CD14-positive monocyte (primary cell): ENCODE measurements around the gene NAGS. TPM values are rescaled to one million over a fixed set of nuclear protein-coding genes. Genes with fewer than 3 reads are reported as not detected.
A peak's percentile ranks its signal among the peaks of the same experiment; 100 is the strongest.

Experiments used
- DNase-seq, 3 donors: peaks; one replicate each; pipeline ENCODE4 v3.0.0-alpha.2; 2011 to 2022
- H2AFZ ChIP-seq: 2 replicates; pipeline ENCODE4 v1.6.0; 2012; ENCODE audit warnings: mild to moderate bottlenecking, low read depth, low read length, inconsistent platforms; ENCODE audit not compliant: insufficient read depth, poor library complexity, severe bottlenecking
- H3K27ac ChIP-seq, 2 donors: 1 replicate in 1 of 2; 2 replicates in 1 of 2; pipeline ENCODE4 v1.5.1; 2012 to 2013; ENCODE audit warnings: low read length in 2 of 2, control low read depth in 1 of 2, inconsistent platforms in 1 of 2, low read depth in 1 of 2, mild to moderate bottlenecking in 1 of 2
- H3K27me3 ChIP-seq, 2 donors: one replicate each; pipeline versions ENCODE4 v1.6.0 to v1.6.1; 2011 to 2013; ENCODE audit warnings: low read length in 2 of 2; ENCODE audit not compliant: control insufficient read depth in 2 of 2, insufficient read depth in 2 of 2
- H3K36me3 ChIP-seq, 2 donors: replicated peaks in 1 of 2; 1 replicate in 1 of 2; 2 replicates in 1 of 2; pipeline versions ENCODE4 v1.5.1 to v1.6.1; 2012 to 2013; ENCODE audit warnings: low read length in 2 of 2, control low read depth in 1 of 2, inconsistent platforms in 1 of 2, mild to moderate bottlenecking in 1 of 2; ENCODE audit not compliant: insufficient read depth in 2 of 2, control insufficient read depth in 1 of 2
- H3K4me1 ChIP-seq, 2 donors: 1 replicate in 1 of 2; 2 replicates in 1 of 2; pipeline versions ENCODE4 v1.5.1 to v1.6.1; 2012 to 2013; ENCODE audit warnings: low read length in 2 of 2, control low read depth in 1 of 2, inconsistent platforms in 1 of 2, mild to moderate bottlenecking in 1 of 2, moderate library complexity in 1 of 2; ENCODE audit not compliant: insufficient read depth in 2 of 2, control insufficient read depth in 1 of 2
- H3K4me2 ChIP-seq: replicated peaks from 2 replicates; pipeline ENCODE3; 2012; ENCODE audit warnings: low read length, moderate library complexity, mild to moderate bottlenecking; ENCODE audit not compliant: poor library complexity, severe bottlenecking; ENCODE audit errors: extremely low read depth
- H3K4me3 ChIP-seq, 3 experiments: fragments of 200-600 bp in 1 of 3; sonication (generic) in 1 of 3; replicated peaks in 1 of 3; 1 replicate in 2 of 3; 2 replicates in 1 of 3; pipeline ENCODE4 v1.5.1; 2011 to 2013; ENCODE audit warnings: low read length in 3 of 3, mild to moderate bottlenecking in 3 of 3, control low read depth in 2 of 3, low read depth in 2 of 3, inconsistent platforms in 1 of 3, moderate library complexity in 1 of 3
- H3K79me2 ChIP-seq: 2 replicates; pipeline ENCODE4 v1.6.0; 2012; ENCODE audit warnings: mild to moderate bottlenecking, control low read depth, inconsistent platforms, low read length, moderate library complexity; ENCODE audit not compliant: insufficient read depth
- H3K9ac ChIP-seq: 2 replicates; pipeline ENCODE4 v1.6.0; 2017; ENCODE audit warnings: low read length, mild to moderate bottlenecking; ENCODE audit not compliant: insufficient read depth, poor library complexity, severe bottlenecking
- H3K9me3 ChIP-seq, 2 donors: replicated peaks in 1 of 2; 1 replicate in 1 of 2; 2 replicates in 1 of 2; pipeline versions ENCODE4 v1.5.1 to v1.6.1; 2012 to 2013; ENCODE audit warnings: low read length in 2 of 2, control low read depth in 1 of 2; ENCODE audit not compliant: control insufficient read depth in 1 of 2, insufficient read depth in 1 of 2
- H4K20me1 ChIP-seq: 2 replicates; pipeline ENCODE4 v1.6.0; 2012; ENCODE audit warnings: mild to moderate bottlenecking, low read length, control low read depth, moderate library complexity; ENCODE audit not compliant: insufficient read depth
- H3K27ac Mint-ChIP-seq, 7 donors: one replicate each; pipeline ENCODE4 v1.8.0; 2020; ENCODE audit warnings: mild to moderate bottlenecking in 7 of 7, mixed read lengths in 7 of 7, moderate library complexity in 6 of 7, inconsistent platforms in 2 of 7
- H3K27me3 Mint-ChIP-seq, 3 donors: one replicate each; pipeline ENCODE4 v1.8.0; 2021 to 2022; ENCODE audit warnings: low read depth in 3 of 3, mild to moderate bottlenecking in 3 of 3, mixed read lengths in 3 of 3, moderate library complexity in 3 of 3, inconsistent platforms in 1 of 3
- H3K36me3 Mint-ChIP-seq, 2 donors: one replicate each; pipeline ENCODE4 v1.8.0; 2020; ENCODE audit warnings: mixed read lengths in 2 of 2, inconsistent platforms in 1 of 2, mild to moderate bottlenecking in 1 of 2
- H3K4me1 Mint-ChIP-seq: one replicate; pipeline ENCODE4 v1.8.0; 2020; ENCODE audit warnings: mild to moderate bottlenecking, mixed read lengths
- H3K4me3 Mint-ChIP-seq, 2 donors: one replicate each; pipeline ENCODE4 v1.8.0; 2020; ENCODE audit warnings: mild to moderate bottlenecking in 2 of 2, mixed read lengths in 2 of 2, moderate library complexity in 1 of 2
- H3K9me3 Mint-ChIP-seq, 7 donors: one replicate each; pipeline ENCODE4 v1.8.0; 2020 to 2022; ENCODE audit warnings: mixed read lengths in 7 of 7, mild to moderate bottlenecking in 6 of 7, moderate library complexity in 6 of 7, inconsistent platforms in 2 of 7
- WGBS: methylation state at CpG from one replicate; pipeline ENCODE4 v1.1.5; 2013; ENCODE audit warnings: missing lambda C conversion rate; ENCODE audit not compliant: insufficient coverage; 5-methylcytosine and 5-hydroxymethylcytosine counted together
- intact Hi-C, 2 donors: fragments of 100-400 bp; cut with micrococcal nuclease; formaldehyde crosslinking; loops; one replicate each; pipeline versions ENCODE4 v1.15.0 to v1.15.1; 2023
- polyA plus RNA-seq, 3 donors: library from polyadenylated mRNA; depleted of rRNA in 1 of 3; unstranded in 2 of 3; stranded (reverse) in 1 of 3; fragments of 300-500 nt in 2 of 3; fragments of >200 nt in 1 of 3; fragmentation: Illumina TruSeq in 2 of 3; gene quantifications; 1 replicate in 2 of 3; 2 replicates in 1 of 3; pipeline ENCODE4 v1.2.3, GENCODE V29; 2012 to 2021
- TF ChIP-seq, protein P1 (sequence below): fragments of 200-600 bp; IDR thresholded peaks from one replicate; pipeline ENCODE4 v1.8.0; 2022; ENCODE audit warnings: antibody characterized with exemption, mild to moderate bottlenecking

Gene NAGS
- polyA plus RNA-seq, 3 donors, result 0.65 to 0.93 (median 0.84) TPM

DNA sequence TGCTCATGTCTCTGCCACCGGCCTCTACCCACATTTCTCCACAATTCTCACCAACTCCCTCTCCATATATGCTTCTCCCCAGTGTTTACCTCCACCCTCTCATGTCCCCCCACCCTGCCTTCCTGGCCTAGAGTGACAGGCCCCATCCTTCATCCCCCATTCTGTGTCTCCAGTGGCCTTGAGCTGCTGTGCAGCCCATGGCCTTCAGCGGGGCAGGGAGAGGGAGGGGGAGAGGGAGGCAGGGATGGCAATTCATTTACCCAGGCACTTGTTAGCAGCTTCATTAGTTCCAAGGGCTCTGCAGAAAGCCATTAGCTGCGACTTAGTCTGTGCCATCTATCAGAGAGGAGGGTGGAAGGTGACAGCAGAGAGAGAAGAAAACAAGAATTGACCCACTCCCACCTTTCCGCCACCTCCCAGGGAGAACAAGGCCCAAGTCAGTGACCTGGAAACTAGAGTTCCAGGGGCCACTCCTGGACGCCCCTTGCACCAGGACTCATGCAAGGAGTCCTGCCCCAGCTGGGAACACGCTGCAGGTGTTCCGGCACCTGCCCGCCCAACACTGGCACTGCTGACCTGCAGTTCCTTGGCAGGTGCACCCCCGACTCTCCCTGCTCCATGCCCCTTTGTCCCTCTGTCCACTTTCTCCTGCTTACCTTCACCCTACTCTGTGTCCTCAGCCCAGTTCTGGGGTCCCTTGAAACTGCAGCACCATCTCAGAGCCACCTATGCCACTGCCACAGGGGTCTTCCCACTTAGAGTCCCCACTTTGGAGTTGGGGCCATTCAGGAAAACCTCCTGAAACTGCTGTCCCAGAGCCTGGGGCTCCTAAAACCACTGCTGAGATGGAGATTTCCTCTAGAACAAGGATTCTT lies 27.2 kb upstream of the NAGS start:
- no peak overlapping the region for H3K4me2 ChIP-seq
- no peak for DNase-seq
- Mint-ChIP-seq H3K4me3 (no peak overlapping the region), H3K27ac (no peak overlapping the region), H3K9me3 (peaks cover 0 to under 1% (median 0%) of the 10 kb centered on the region in 7 donors), H3K27me3 (peaks cover 27 to 48% (median 35%) of the 10 kb centered on the region in 3 donors), H3K36me3 (no peaks in the 10 kb centered on the region), H3K4me1 (no peaks in the 10 kb centered on the region)
- no peaks in the 10 kb centered on the region for H4K20me1 ChIP-seq
- intact Hi-C loops, result no loop called here
- peaks cover 10 to 14% of the 10 kb centered on the region in 2 donors for H3K27me3 ChIP-seq
- no peak overlapping the region for H3K27ac ChIP-seq
- no peak overlapping the region for H2AFZ ChIP-seq
- no peak overlapping the region for H3K4me3 ChIP-seq
- H3K36me3 ChIP-seq, result no peaks in the 10 kb centered on the region
- H3K9ac ChIP-seq, result no peak overlapping the region
- H3K79me2 ChIP-seq, result no peaks in the 10 kb centered on the region
- H3K4me1 ChIP-seq, result no peaks in the 10 kb centered on the region
- no peaks in the 10 kb centered on the region for H3K9me3 ChIP-seq
- 97% methylated on average over 6 of the region's 9 CpGs for WGBS
- TF ChIP-seq, protein P1, sequence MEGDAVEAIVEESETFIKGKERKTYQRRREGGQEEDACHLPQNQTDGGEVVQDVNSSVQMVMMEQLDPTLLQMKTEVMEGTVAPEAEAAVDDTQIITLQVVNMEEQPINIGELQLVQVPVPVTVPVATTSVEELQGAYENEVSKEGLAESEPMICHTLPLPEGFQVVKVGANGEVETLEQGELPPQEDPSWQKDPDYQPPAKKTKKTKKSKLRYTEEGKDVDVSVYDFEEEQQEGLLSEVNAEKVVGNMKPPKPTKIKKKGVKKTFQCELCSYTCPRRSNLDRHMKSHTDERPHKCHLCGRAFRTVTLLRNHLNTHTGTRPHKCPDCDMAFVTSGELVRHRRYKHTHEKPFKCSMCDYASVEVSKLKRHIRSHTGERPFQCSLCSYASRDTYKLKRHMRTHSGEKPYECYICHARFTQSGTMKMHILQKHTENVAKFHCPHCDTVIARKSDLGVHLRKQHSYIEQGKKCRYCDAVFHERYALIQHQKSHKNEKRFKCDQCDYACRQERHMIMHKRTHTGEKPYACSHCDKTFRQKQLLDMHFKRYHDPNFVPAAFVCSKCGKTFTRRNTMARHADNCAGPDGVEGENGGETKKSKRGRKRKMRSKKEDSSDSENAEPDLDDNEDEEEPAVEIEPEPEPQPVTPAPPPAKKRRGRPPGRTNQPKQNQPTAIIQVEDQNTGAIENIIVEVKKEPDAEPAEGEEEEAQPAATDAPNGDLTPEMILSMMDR, result no peak

DNA sequence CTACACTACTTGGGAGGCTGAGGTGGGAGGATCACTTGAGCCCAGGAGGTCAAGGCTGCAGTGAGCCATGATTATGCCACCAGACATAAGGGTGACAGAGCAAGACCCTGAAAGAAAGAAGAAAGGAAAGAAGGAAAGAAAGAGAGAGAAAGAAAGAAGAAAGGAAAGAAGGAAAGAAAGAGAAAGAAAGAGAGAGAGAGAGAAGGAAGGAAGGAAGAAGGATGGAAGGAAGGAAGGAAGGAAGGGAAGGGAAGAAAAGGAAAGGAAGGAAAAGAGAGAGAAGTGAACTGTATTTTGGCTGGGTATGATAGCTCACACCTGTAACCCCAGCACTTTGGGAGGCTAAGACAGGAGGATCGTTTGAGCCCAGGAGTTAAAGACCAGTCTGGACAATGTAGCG lies 26.3 kb upstream of the NAGS start:
- H3K36me3 Mint-ChIP-seq, result no peaks in the 10 kb centered on the region
- TF ChIP-seq, protein P1, result no peak
- peaks cover 0 to 6% (median 0%) of the 10 kb centered on the region in 7 donors for H3K9me3 Mint-ChIP-seq
- Histone ChIP-seq H3K4me2 (no peak overlapping the region), H3K9me3 (no peaks in the 10 kb centered on the region), H3K79me2 (no peaks in the 10 kb centered on the region), H2AFZ (no peak overlapping the region), H3K4me1 (no peaks in the 10 kb centered on the region), H3K36me3 (no peaks in the 10 kb centered on the region), H3K4me3 (no peak overlapping the region), H3K9ac (no peak overlapping the region), H4K20me1 (no peaks in the 10 kb centered on the region), H3K27ac (no peak overlapping the region), H3K27me3 (peaks cover 17 to 23% of the 10 kb centered on the region in 2 donors)
- H3K27ac Mint-ChIP-seq, result no peak overlapping the region
- peak overlapping the region in 1 of 2 donors; percentile 26 for H3K4me3 Mint-ChIP-seq
- DNase-seq, result no peak
- intact Hi-C loops, result no loop called here
- no CpG with 5 or more reads among the region's 2 CpGs for WGBS
- no peaks in the 10 kb centered on the region for H3K4me1 Mint-ChIP-seq
- H3K27me3 Mint-ChIP-seq, result peaks cover 35 to 53% (median 43%) of the 10 kb centered on the region in 3 donors
